DOHH2 (cell line): ENCODE data around the gene RP9.

ENCODE experiments used
- H3F3A ChIP-seq: fragments of 200-600 bp; sonication (generic), shearing (Covaris generic); 2 replicates; pipeline ENCODE4 v1.6.0; 2016; ENCODE audit warnings: antibody characterized with exemption, mild to moderate bottlenecking; ENCODE audit not compliant: control insufficient read depth, insufficient read depth
- H3K27ac ChIP-seq: fragments of 200-600 bp; sonication (generic); 2 replicates; pipeline ENCODE4 v1.5.1; 2014; ENCODE audit warnings: low read depth, mild to moderate bottlenecking, low read length, moderate library complexity
- H3K27me3 ChIP-seq: fragments of 200-600 bp; sonication (generic); 2 replicates; pipeline ENCODE4 v1.6.1; 2014; ENCODE audit warnings: mild to moderate bottlenecking, low read length, mixed read lengths; ENCODE audit not compliant: control insufficient read depth
- H3K36me3 ChIP-seq: fragments of 200-600 bp; sonication (generic); 2 replicates; pipeline ENCODE4 v1.6.1; 2014; ENCODE audit warnings: mild to moderate bottlenecking, low read length, moderate library complexity, mixed read lengths; ENCODE audit not compliant: control insufficient read depth
- H3K4me1 ChIP-seq: fragments of 200-600 bp; sonication (generic); 2 replicates; pipeline ENCODE4 v1.6.1; 2014; ENCODE audit warnings: mild to moderate bottlenecking, low read length, mixed read lengths; ENCODE audit not compliant: control insufficient read depth
- H3K4me2 ChIP-seq: fragments of 200-600 bp; sonication (generic); 2 replicates; pipeline ENCODE4 v1.6.0; 2014; ENCODE audit warnings: mild to moderate bottlenecking, low read length, moderate library complexity
- H3K4me3 ChIP-seq: fragments of 200-600 bp; sonication (generic); 2 replicates; pipeline ENCODE4 v1.5.1; 2014; ENCODE audit warnings: mild to moderate bottlenecking, low read length, mixed read lengths
- H3K79me2 ChIP-seq: fragments of 200-600 bp; sonication (generic); 2 replicates; pipeline ENCODE4 v1.6.1; 2014; ENCODE audit warnings: mild to moderate bottlenecking, low read length, mixed read lengths; ENCODE audit not compliant: control insufficient read depth
- H3K9me2 ChIP-seq: fragments of 200-600 bp; sonication (generic); replicated peaks from 2 replicates; pipeline ENCODE4 v1.6.1; 2014; ENCODE audit warnings: mild to moderate bottlenecking, low read length, mixed read lengths; ENCODE audit not compliant: control insufficient read depth
- H3K9me3 ChIP-seq: fragments of 200-600 bp; sonication (generic); 2 replicates; pipeline ENCODE4 v1.6.1; 2014; ENCODE audit warnings: antibody characterized with exemption, low read length, mixed read lengths; ENCODE audit not compliant: control insufficient read depth, insufficient read depth
- H4K20me1 ChIP-seq: fragments of 200-600 bp; sonication (generic); 2 replicates; pipeline ENCODE4 v1.6.0; 2014; ENCODE audit warnings: low read depth, mild to moderate bottlenecking, antibody characterized with exemption, low read length, moderate library complexity; ENCODE audit not compliant: control insufficient read depth, insufficient read depth
- CTCF ChIP-seq: fragments of 200-600 bp; sonication (generic); IDR thresholded peaks from one replicate; pipeline ENCODE4 v1.5.1; 2014; ENCODE audit warnings: antibody characterized with exemption, mild to moderate bottlenecking, low read depth, low read length; ENCODE audit not compliant: poor library complexity, severe bottlenecking
- EZH2phosphoT487 ChIP-seq: fragments of 200-600 bp; sonication (generic); IDR thresholded peaks from 2 replicates; pipeline ENCODE4 v1.6.1; 2017; ENCODE audit warnings: borderline replicate concordance, mild to moderate bottlenecking, antibody characterized with exemption, low read length, moderate library complexity, mixed read lengths

Gene RP9

GRCh38 chr7:33070831-33071230 is 38.4 kb downstream of the RP9 start:
- peaks cover 5% of the 10 kb centered on the region for H3K4me1 ChIP-seq
- no peaks in the 10 kb centered on the region for H3K79me2 ChIP-seq
- no peak for TF ChIP-seq EZH2phosphoT487
- no peak for TF ChIP-seq CTCF
- peaks cover 36% of the 10 kb centered on the region for H3K9me3 ChIP-seq
- no peak overlapping the region for H3K4me3 ChIP-seq
- H3K27me3 ChIP-seq, result peaks cover 11% of the 10 kb centered on the region
- H4K20me1 ChIP-seq, result no peaks in the 10 kb centered on the region
- H3F3A ChIP-seq, result no peaks in the 10 kb centered on the region
- H3K27ac ChIP-seq, result no peak overlapping the region
- no peaks in the 10 kb centered on the region for H3K36me3 ChIP-seq
- H3K4me2 ChIP-seq, result no peak overlapping the region
- H3K9me2 ChIP-seq, result no peaks in the 10 kb centered on the region

- no peak overlapping the region for H3K4me3 ChIP-seq
- no peak for TF ChIP-seq CTCF
- no peak for TF ChIP-seq EZH2phosphoT487
- no peaks in the 10 kb centered on the region for H3K79me2 ChIP-seq
- peaks cover 8% of the 10 kb centered on the region for H3K27me3 ChIP-seq
- no peak overlapping the region for H3K4me2 ChIP-seq
- no peaks in the 10 kb centered on the region for H3F3A ChIP-seq
- H3K9me2 ChIP-seq, result no peaks in the 10 kb centered on the region
- H3K4me1 ChIP-seq, result peaks cover 5% of the 10 kb centered on the region
- no peak overlapping the region for H3K27ac ChIP-seq
- peaks cover 37% of the 10 kb centered on the region for H3K9me3 ChIP-seq
- H3K36me3 ChIP-seq, result no peaks in the 10 kb centered on the region
- H4K20me1 ChIP-seq, result no peaks in the 10 kb centered on the region
Observed at GRCh38 chr7:33070277-33070676, 38.9 kb downstream of the RP9 start.

GRCh38 chr7:33067921-33068320 is 41.3 kb downstream of the RP9 start:
- no peaks in the 10 kb centered on the region for H3K79me2 ChIP-seq
- no peak for TF ChIP-seq EZH2phosphoT487
- TF ChIP-seq CTCF, result no peak
- no peaks in the 10 kb centered on the region for H3K27me3 ChIP-seq
- H3K4me1 ChIP-seq, result peaks cover 14% of the 10 kb centered on the region
- H4K20me1 ChIP-seq, result no peaks in the 10 kb centered on the region
- H3K4me2 ChIP-seq, result no peak overlapping the region
- H3K9me3 ChIP-seq, result peaks cover 37% of the 10 kb centered on the region
- no peaks in the 10 kb centered on the region for H3K9me2 ChIP-seq
- no peak overlapping the region for H3K4me3 ChIP-seq
- no peaks in the 10 kb centered on the region for H3K36me3 ChIP-seq
- H3F3A ChIP-seq, result no peaks in the 10 kb centered on the region
- H3K27ac ChIP-seq, result no peak overlapping the region

GRCh38 chr7:33066771-33067170 is 42.4 kb downstream of the RP9 start:
- Histone ChIP-seq H3K9me3 (peaks cover 37% of the 10 kb centered on the region), H4K20me1 (no peaks in the 10 kb centered on the region)
- TF ChIP-seq EZH2phosphoT487 (no peak), CTCF (no peak)

More at GRCh38 chr7:33066771-33067170, 42.4 kb downstream of the RP9 start:
- Histone ChIP-seq H3K27me3 (no peaks in the 10 kb centered on the region), H3K36me3 (peaks cover 5% of the 10 kb centered on the region; the same call in 1 of the 2 replicates), H3K79me2 (peaks cover 8% of the 10 kb centered on the region), H3F3A (no peaks in the 10 kb centered on the region), H3K9me2 (no peaks in the 10 kb centered on the region), H3K4me2 (no peak overlapping the region), H3K27ac (no peak overlapping the region), H3K4me1 (peaks cover 14% of the 10 kb centered on the region), H3K4me3 (no peak overlapping the region)
